Measurements from ENCODE around the gene MTERF2. TPM values are rescaled to one million over a fixed set of nuclear protein-coding genes. Genes with fewer than 3 reads are reported as not detected.

Gene MTERF2
- total and polyA plus RNA-seq, 2 of the 13 experiments (the other 11 are each of a cell fraction or from before 2014, with no cell fraction given) = 8.0 to 11.6 TPM

- peak; percentile 88 for TF ChIP-seq ARID4A (CRISPR knock-in tag; IDR thresholded peaks at IDR 0.05; ENCODE audit: borderline replicate concordance)
- TF ChIP-seq ZBTB42 (CRISPR knock-in tag; IDR thresholded peaks at IDR 0.05) = 0 out of 2 replicates have a peak, but pooled peaks have one; percentile 29
- TF ChIP-seq ZNF253 (CRISPR knock-in tag; IDR thresholded peaks at IDR 0.05; ENCODE audit: borderline replicate concordance) = peak; percentile 64; the same call in 1 of the 2 replicates
- no peak for TF ChIP-seq TRIM22 (IDR thresholded peaks at IDR 0.05)
- no peak for TF ChIP-seq ZFP1 (CRISPR knock-in tag; IDR thresholded peaks at IDR 0.05)
- 0 out of 2 replicates have a peak, but pooled peaks have one; percentile 31 for TF ChIP-seq FOXK1 (CRISPR knock-in tag; IDR thresholded peaks at IDR 0.05; ENCODE audit: borderline replicate concordance, low read depth)
- no peak; the same call in 1 of the 2 replicates for TF ChIP-seq BCL6 (CRISPR knock-in tag; IDR thresholded peaks at IDR 0.05)
- no peak for TF ChIP-seq ZNF382 (CRISPR knock-in tag; IDR thresholded peaks at IDR 0.05; ENCODE audit: borderline replicate concordance)
- peak; percentile 95 for TF ChIP-seq ZNF652 (CRISPR knock-in tag; IDR thresholded peaks at IDR 0.05; ENCODE audit: borderline replicate concordance, low read depth)
- peak; percentile 26; the same call in 1 of the 2 replicates for TF ChIP-seq ZNF414 (CRISPR knock-in tag; IDR thresholded peaks at IDR 0.05)
- TF ChIP-seq GZF1 (CRISPR knock-in tag; IDR thresholded peaks at IDR 0.05) = no peak
- TF ChIP-seq TARDBP (CRISPR knock-in tag; IDR thresholded peaks at IDR 0.05) = peak; percentile 60; the same call in 1 of the 2 replicates
- no peak for TF ChIP-seq IKZF4 (CRISPR knock-in tag; IDR thresholded peaks at IDR 0.05; ENCODE audit: borderline replicate concordance, low read depth, not compliant biosample characterization)
- no peak; the same call in 1 of the 2 replicates for TF ChIP-seq RXRB (CRISPR knock-in tag; IDR thresholded peaks at IDR 0.05; ENCODE audit: borderline replicate concordance)
- TF ChIP-seq TEAD2 (CRISPR knock-in tag; IDR thresholded peaks at IDR 0.05) = no peak
- peak; percentile 90 for TF ChIP-seq TMF1 (CRISPR knock-in tag; IDR thresholded peaks at IDR 0.05; ENCODE audit: low read depth)
- TF ChIP-seq TEAD3 (CRISPR knock-in tag; optimal IDR thresholded peaks at IDR 0.05; ENCODE audit: borderline replicate concordance) = peak; percentile 46
- no peak for TF ChIP-seq ZNF598 (CRISPR knock-in tag; IDR thresholded peaks at IDR 0.05; ENCODE audit: borderline replicate concordance)
- peak; percentile 51; the same call in 1 of the 2 replicates for TF ChIP-seq ZFP90 (CRISPR knock-in tag; IDR thresholded peaks at IDR 0.05; ENCODE audit: borderline replicate concordance)
- TF ChIP-seq ATF4 (CRISPR knock-in tag; IDR thresholded peaks at IDR 0.05) = no peak
- TF ChIP-seq ZNF839 (CRISPR knock-in tag; IDR thresholded peaks at IDR 0.05; ENCODE audit: borderline replicate concordance) = no peak
- TF ChIP-seq ZSCAN31 (CRISPR knock-in tag; IDR thresholded peaks at IDR 0.05; ENCODE audit: low read depth) = no peak
- TF ChIP-seq HNF4A (CRISPR knock-in tag; IDR thresholded peaks at IDR 0.05) = peak; percentile 11; the same call in 1 of the 2 replicates
Measured at GRCh38 chr12:106986625-106987389, at the start of gene MTERF2 (continued).
